Rectal smooth muscle tissue (tissue), 1 donor: Measurements from ENCODE around the gene KIF18B.
A peak's percentile ranks its signal among the peaks of the same experiment; 100 is the strongest.

Source experiments
- H3K27ac ChIP-seq: one replicate; pipeline ENCODE4 v1.7.0; 2013; ENCODE audit warnings: low read depth, low read length, inconsistent platforms
- H3K27me3 ChIP-seq: one replicate; pipeline ENCODE4 v1.7.0; 2013; ENCODE audit warnings: low read length; ENCODE audit not compliant: control insufficient read depth, insufficient read depth
- H3K36me3 ChIP-seq: one replicate; pipeline ENCODE4 v1.7.0; 2013; ENCODE audit warnings: low read length; ENCODE audit not compliant: control insufficient read depth, insufficient read depth
- H3K4me1 ChIP-seq: one replicate; pipeline ENCODE4 v1.7.0; 2013; ENCODE audit warnings: low read length; ENCODE audit not compliant: control insufficient read depth, insufficient read depth
- H3K4me3 ChIP-seq: one replicate; pipeline ENCODE4 v1.7.0; 2013; ENCODE audit warnings: low read length
- H3K9ac ChIP-seq: one replicate; pipeline ENCODE4 v1.7.0; 2013; ENCODE audit warnings: low read length

KIF18B gene

GRCh38 chr17:44917456-44917855 lies 30.1 kb downstream of the KIF18B start:
- Histone ChIP-seq H3K27ac (peak overlapping the region; percentile 46), H3K27me3 (peaks cover 1% of the 10 kb centered on the region)

GRCh38 chr17:44916781-44917241 lies 30.8 kb downstream of the KIF18B start:
- Histone ChIP-seq H3K36me3 (no peaks in the 10 kb centered on the region), H3K9ac (no peak overlapping the region), H3K4me3 (no peak overlapping the region), H3K4me1 (peaks cover 13% of the 10 kb centered on the region), H3K27ac (peak overlapping the region; percentile 46), H3K27me3 (peaks cover 3% of the 10 kb centered on the region)

More at GRCh38 chr17:44917456-44917855, 30.1 kb downstream of the KIF18B start:
- peaks cover 13% of the 10 kb centered on the region for H3K4me1 ChIP-seq
- no peak overlapping the region for H3K9ac ChIP-seq
- H3K4me3 ChIP-seq: no peak overlapping the region
- H3K36me3 ChIP-seq: no peaks in the 10 kb centered on the region

GRCh38 chr17:44915862-44916780 lies 31.5 kb downstream of the KIF18B start:
- Histone ChIP-seq H3K27me3 (peaks cover 5% of the 10 kb centered on the region), H3K27ac (peak overlapping the region; percentile 46), H3K4me1 (peaks cover 13% of the 10 kb centered on the region), H3K4me3 (no peak overlapping the region), H3K9ac (no peak overlapping the region), H3K36me3 (no peaks in the 10 kb centered on the region)

GRCh38 chr17:44915321-44915726 lies 32.2 kb downstream of the KIF18B start, which contains the start of gene GFAP:
GFAP (minus strand) TSS chr17:44915500; CDS start chr17:44915486, 14 bp downstream.
- H3K9ac ChIP-seq: no peak within 1 kb of the TSS
- H3K27ac ChIP-seq: peak within 1 kb of the TSS; percentile 46
- H3K4me3 ChIP-seq: no peak within 1 kb of the TSS
- H3K27me3 ChIP-seq: peaks cover 5% of the 10 kb centered on the region
- peaks cover 13% of the 10 kb centered on the region for H3K4me1 ChIP-seq
- H3K36me3 ChIP-seq: no peaks in the 10 kb centered on the region

GRCh38 chr17:44914698-44915271 lies 32.8 kb downstream of the KIF18B start:
- Histone ChIP-seq H3K27ac (no peak overlapping the region), H3K9ac (no peak overlapping the region)

GRCh38 chr17:44914148-44914547 lies 33.4 kb downstream of the KIF18B start:
- Histone ChIP-seq H3K27ac (no peak overlapping the region), H3K4me1 (peaks cover 13% of the 10 kb centered on the region), H3K4me3 (no peak overlapping the region), H3K9ac (no peak overlapping the region), H3K27me3 (peaks cover 5% of the 10 kb centered on the region), H3K36me3 (no peaks in the 10 kb centered on the region)

More at GRCh38 chr17:44914698-44915271, 32.8 kb downstream of the KIF18B start:
- H3K27me3 ChIP-seq: peaks cover 5% of the 10 kb centered on the region
- H3K4me1 ChIP-seq: peaks cover 13% of the 10 kb centered on the region
- no peaks in the 10 kb centered on the region for H3K36me3 ChIP-seq
- H3K4me3 ChIP-seq: no peak overlapping the region

- H3K9ac ChIP-seq: no peak overlapping the region
- no peaks in the 10 kb centered on the region for H3K36me3 ChIP-seq
- H3K27ac ChIP-seq: no peak overlapping the region
- H3K27me3 ChIP-seq: peaks cover 5% of the 10 kb centered on the region
- H3K4me1 ChIP-seq: peaks cover 13% of the 10 kb centered on the region
- no peak overlapping the region for H3K4me3 ChIP-seq
Measured at GRCh38 chr17:44913676-44914075, 33.9 kb downstream of the KIF18B start.

- H3K4me3 ChIP-seq: no peak overlapping the region
- no peak overlapping the region for H3K9ac ChIP-seq
- H3K36me3 ChIP-seq: no peaks in the 10 kb centered on the region
- peaks cover 13% of the 10 kb centered on the region for H3K4me1 ChIP-seq
- peaks cover 5% of the 10 kb centered on the region for H3K27me3 ChIP-seq
- no peak overlapping the region for H3K27ac ChIP-seq
Measured at GRCh38 chr17:44912763-44913544, 34.6 kb downstream of the KIF18B start.

- H3K9ac ChIP-seq: no peak overlapping the region
- H3K27ac ChIP-seq: no peak overlapping the region
- no peaks in the 10 kb centered on the region for H3K36me3 ChIP-seq
- peak overlapping the region; percentile 33 for H3K4me3 ChIP-seq
- H3K27me3 ChIP-seq: peaks cover 5% of the 10 kb centered on the region
- peaks cover 2% of the 10 kb centered on the region for H3K4me1 ChIP-seq
Measured at GRCh38 chr17:44911133-44912001, 36.2 kb downstream of the KIF18B start.

- H3K27ac ChIP-seq: no peak overlapping the region
- H3K9ac ChIP-seq: no peak overlapping the region
Measured at GRCh38 chr17:44910231-44911106, 37.1 kb downstream of the KIF18B start.

GRCh38 chr17:44909681-44910144 lies 37.9 kb downstream of the KIF18B start:
- H3K4me3 ChIP-seq: no peak overlapping the region
- H3K27ac ChIP-seq: no peak overlapping the region
- no peak overlapping the region for H3K9ac ChIP-seq

More at GRCh38 chr17:44910231-44911106, 37.1 kb downstream of the KIF18B start:
- H3K4me3 ChIP-seq: no peak overlapping the region
- H3K36me3 ChIP-seq: no peaks in the 10 kb centered on the region
- no peaks in the 10 kb centered on the region for H3K4me1 ChIP-seq
- H3K27me3 ChIP-seq: peaks cover 5% of the 10 kb centered on the region

More at GRCh38 chr17:44909681-44910144, 37.9 kb downstream of the KIF18B start:
- Histone ChIP-seq H3K4me1 (no peaks in the 10 kb centered on the region), H3K36me3 (no peaks in the 10 kb centered on the region), H3K27me3 (peaks cover 5% of the 10 kb centered on the region)
